HG03159 (cell line): ENCODE measurements around the gene SLC36A1.
"Not testable (repeated sequence)": the region's sequence is repeated elsewhere in the genome, so short reads cannot be mapped to it uniquely, and the experiment has no call there.

Source experiments
- ATAC-seq: cut with Tn5 transposase; IDR thresholded peaks from one replicate; pipeline ENCODE4 v1.9.1; 2021; ENCODE audit warnings: mild to moderate bottlenecking, moderate library complexity; ENCODE audit not compliant: unreplicated experiment

Gene SLC36A1

GRCh38 chr5:151447174-151448037 lies at the start of gene SLC36A1:
SLC36A1 (plus strand) TSS chr5:151447603; CDS start chr5:151458793, 11,190 bp downstream.
- peak; percentile 77 for ATAC-seq

- no peak for ATAC-seq
Observed at GRCh38 chr5:151405334-151406160, 41.9 kb upstream of the SLC36A1 start.

- no peak for ATAC-seq
Observed at GRCh38 chr5:151406322-151406947, 41.0 kb upstream of the SLC36A1 start.

- ATAC-seq = no peak
Observed at GRCh38 chr5:151408591-151409230, 38.7 kb upstream of the SLC36A1 start.

- no peak for ATAC-seq
Observed at GRCh38 chr5:151413800-151414199, 33.6 kb upstream of the SLC36A1 start.

- no peak for ATAC-seq
Observed at GRCh38 chr5:151414536-151414935, 32.9 kb upstream of the SLC36A1 start.

GRCh38 chr5:151417712-151418111 lies 29.7 kb upstream of the SLC36A1 start:
- no peak for ATAC-seq

- ATAC-seq = no peak
Observed at GRCh38 chr5:151420127-151420526, 27.3 kb upstream of the SLC36A1 start.

GRCh38 chr5:151424892-151425523 lies 22.4 kb upstream of the SLC36A1 start:
- no peak for ATAC-seq

GRCh38 chr5:151426347-151426746 lies 21.1 kb upstream of the SLC36A1 start:
- not testable (repeated sequence) for ATAC-seq

- ATAC-seq = peak; percentile 99
Observed at GRCh38 chr5:151427258-151427657, 20.1 kb upstream of the SLC36A1 start.

- ATAC-seq = no peak
Observed at GRCh38 chr5:151430731-151431130, 16.7 kb upstream of the SLC36A1 start.

GRCh38 chr5:151431666-151432065 lies 15.7 kb upstream of the SLC36A1 start:
- no peak for ATAC-seq

GRCh38 chr5:151432210-151432609 lies 15.2 kb upstream of the SLC36A1 start:
- no peak for ATAC-seq

GRCh38 chr5:151434570-151435237 lies 12.7 kb upstream of the SLC36A1 start:
- ATAC-seq = no peak

GRCh38 chr5:151448038-151448985 lies 909 bp downstream of the SLC36A1 start:
- ATAC-seq = no peak

GRCh38 chr5:151449297-151449696 lies 1.9 kb downstream of the SLC36A1 start:
- ATAC-seq = no peak

GRCh38 chr5:151449839-151450238 lies 2.4 kb downstream of the SLC36A1 start:
- ATAC-seq = no peak

- ATAC-seq = no peak
Observed at GRCh38 chr5:151450605-151451004, 3.2 kb downstream of the SLC36A1 start.
